CD4-positive, alpha-beta memory T cell (primary cell): Measurements from ENCODE around the gene MCCD1. TPM values are rescaled to one million over a fixed set of nuclear protein-coding genes. Genes with fewer than 3 reads are reported as not detected.

Experiments used
- CTCF ChIA-PET: fragments of 350-600 bp; sonication (Branson Sonifier 250); formaldehyde crosslinking; loops from one replicate; lab custom pipeline; 2021; ENCODE audit warnings: inconsistent platforms; ENCODE audit not compliant: partially characterized antibody; lab: Charles Lee
- POLR2A ChIA-PET: fragments of 350-600 bp; sonication (Branson Sonifier 250); formaldehyde crosslinking; loops from one replicate; lab custom pipeline; 2021; ENCODE audit not compliant: partially characterized antibody; lab: Charles Lee
- DNase-seq, 5 donors: peaks; one replicate each; pipeline versions ENCODE4 v3.0.0 to v3.0.0-alpha.2; 2020 to 2022; ENCODE audit warnings: mixed read lengths in 1 of 5
- H3K27ac ChIP-seq: one replicate; pipeline ENCODE4 v1.7.0; 2013; ENCODE audit warnings: low read depth, low read length
- H3K27me3 ChIP-seq: 2 replicates; pipeline ENCODE4 v1.7.0; 2013; ENCODE audit warnings: mild to moderate bottlenecking, low read length, moderate library complexity; ENCODE audit not compliant: insufficient read depth
- H3K36me3 ChIP-seq: 2 replicates; pipeline ENCODE4 v1.7.0; 2013; ENCODE audit warnings: mild to moderate bottlenecking, low read length, moderate library complexity; ENCODE audit not compliant: insufficient read depth
- H3K4me1 ChIP-seq: 2 replicates; pipeline ENCODE4 v1.7.0; 2013; ENCODE audit warnings: mild to moderate bottlenecking, low read length, moderate library complexity; ENCODE audit not compliant: insufficient read depth
- H3K4me3 ChIP-seq, 2 donors: one replicate each; pipeline ENCODE4 v1.7.0; 2013; ENCODE audit warnings: low read length in 2 of 2, mild to moderate bottlenecking in 1 of 2
- H3K9me3 ChIP-seq, 2 donors: one replicate each; pipeline ENCODE4 v1.7.0; 2013; ENCODE audit warnings: low read length in 2 of 2, control low read depth in 1 of 2; ENCODE audit not compliant: control insufficient read depth in 1 of 2
- H3K27ac Mint-ChIP-seq, 7 donors: one replicate each; pipeline ENCODE4 v1.8.0; 2020 to 2021; ENCODE audit warnings: mixed read lengths in 7 of 7, mild to moderate bottlenecking in 6 of 7, inconsistent platforms in 3 of 7, moderate library complexity in 3 of 7
- H3K27me3 Mint-ChIP-seq, 2 donors: one replicate each; pipeline ENCODE4 v1.8.0; 2020 to 2021; ENCODE audit warnings: mixed read lengths in 2 of 2
- H3K36me3 Mint-ChIP-seq, 2 donors: one replicate each; pipeline ENCODE4 v1.8.0; 2020 to 2021; ENCODE audit warnings: mixed read lengths in 2 of 2, inconsistent platforms in 1 of 2, mild to moderate bottlenecking in 1 of 2
- H3K4me1 Mint-ChIP-seq, 4 donors: one replicate each; pipeline ENCODE4 v1.8.0; 2020 to 2021; ENCODE audit warnings: mixed read lengths in 4 of 4, mild to moderate bottlenecking in 1 of 4
- H3K4me3 Mint-ChIP-seq, 8 donors: one replicate each; pipeline ENCODE4 v1.8.0; 2020 to 2021; ENCODE audit warnings: mixed read lengths in 8 of 8, mild to moderate bottlenecking in 7 of 8, moderate library complexity in 6 of 8, inconsistent platforms in 3 of 8
- H3K9me3 Mint-ChIP-seq, 8 donors: one replicate each; pipeline ENCODE4 v1.8.0; 2020 to 2021; ENCODE audit warnings: mixed read lengths in 8 of 8, mild to moderate bottlenecking in 5 of 8, inconsistent platforms in 3 of 8, moderate library complexity in 1 of 8
- intact Hi-C: fragments of 100-400 bp; cut with micrococcal nuclease; formaldehyde crosslinking; loops from one replicate; pipeline ENCODE4 v1.15.1; 2023
- polyA plus RNA-seq, 2 donors: library from polyadenylated mRNA; unstranded; fragments of 300-500 nt; fragmentation: Illumina TruSeq; gene quantifications; one replicate each; pipeline ENCODE4 v1.2.3, GENCODE V29; 2021
- total RNA-seq, 2 experiments: library from RNA; stranded (reverse); gene quantifications; one replicate each; pipeline ENCODE4 v1.2.3, GENCODE V29; 2021

The MCCD1 gene
- total and polyA plus RNA-seq, 4 experiments from 2014 or later: not detected

DNA sequence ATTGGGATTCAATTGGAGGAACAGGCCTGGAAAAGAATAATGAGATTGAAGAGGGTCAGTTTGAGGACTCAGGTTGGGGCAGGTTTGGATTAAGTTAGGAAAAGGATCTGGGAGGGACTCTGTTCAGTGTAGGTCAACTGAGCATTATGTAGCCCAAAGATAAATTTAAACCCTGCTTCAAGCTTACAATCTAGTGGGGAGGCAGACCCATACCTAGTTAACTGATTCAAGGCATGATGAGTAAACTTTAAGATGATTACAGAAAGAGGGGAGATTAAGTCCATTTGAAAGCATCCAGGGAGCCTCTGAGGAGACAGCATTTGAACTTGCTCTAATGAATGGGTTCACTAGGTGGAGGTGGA, 31.9 kb downstream of the MCCD1 start:
- DNase-seq: no peak
- CTCF ChIA-PET: interaction anchor here (2.8 to 35.1 kb wide), 3 partner anchors 9 to 38 kb away, joined by 13 to 1152 read pairs (median 595); partner anchors contain the start of genes LST1, LTB, NCR3 and TNF
- H3K9me3 Mint-ChIP-seq: peaks cover 0 to 2% (median 0%) of the 10 kb centered on the region in 8 donors
- intact Hi-C loops: loop anchor here (1.0 kb wide), 1 partner anchor 12 kb away; the partner anchor contains the start of gene LTA
- H3K27me3 ChIP-seq: no peaks in the 10 kb centered on the region
- H3K27ac ChIP-seq: peak overlapping the region; percentile 58
- peak overlapping the region in 7 of 8 donors; percentile 25 to 90 (median 85) for H3K4me3 Mint-ChIP-seq
- H3K4me1 ChIP-seq: peaks cover 92% of the 10 kb centered on the region
- POLR2A ChIA-PET: interaction anchor here (0.7 to 52.5 kb wide), 5 partner anchors 11 to 22 kb away, joined by 3 to 3597 read pairs (median 29); partner anchors contain the start of genes ATP6V1G2, DDX39B, LST1 and LTA
- H3K4me1 Mint-ChIP-seq: peaks cover 54 to 92% (median 70%) of the 10 kb centered on the region in 4 donors
- H3K9me3 ChIP-seq: no peaks in the 10 kb centered on the region
- no peaks in the 10 kb centered on the region for H3K27me3 Mint-ChIP-seq
- H3K36me3 Mint-ChIP-seq: peaks cover 28 to 30% of the 10 kb centered on the region in 2 donors
- no peak overlapping the region for H3K4me3 ChIP-seq
- peak overlapping the region; percentile 72 to 99 (median 95) for H3K27ac Mint-ChIP-seq
- no peaks in the 10 kb centered on the region for H3K36me3 ChIP-seq

DNA sequence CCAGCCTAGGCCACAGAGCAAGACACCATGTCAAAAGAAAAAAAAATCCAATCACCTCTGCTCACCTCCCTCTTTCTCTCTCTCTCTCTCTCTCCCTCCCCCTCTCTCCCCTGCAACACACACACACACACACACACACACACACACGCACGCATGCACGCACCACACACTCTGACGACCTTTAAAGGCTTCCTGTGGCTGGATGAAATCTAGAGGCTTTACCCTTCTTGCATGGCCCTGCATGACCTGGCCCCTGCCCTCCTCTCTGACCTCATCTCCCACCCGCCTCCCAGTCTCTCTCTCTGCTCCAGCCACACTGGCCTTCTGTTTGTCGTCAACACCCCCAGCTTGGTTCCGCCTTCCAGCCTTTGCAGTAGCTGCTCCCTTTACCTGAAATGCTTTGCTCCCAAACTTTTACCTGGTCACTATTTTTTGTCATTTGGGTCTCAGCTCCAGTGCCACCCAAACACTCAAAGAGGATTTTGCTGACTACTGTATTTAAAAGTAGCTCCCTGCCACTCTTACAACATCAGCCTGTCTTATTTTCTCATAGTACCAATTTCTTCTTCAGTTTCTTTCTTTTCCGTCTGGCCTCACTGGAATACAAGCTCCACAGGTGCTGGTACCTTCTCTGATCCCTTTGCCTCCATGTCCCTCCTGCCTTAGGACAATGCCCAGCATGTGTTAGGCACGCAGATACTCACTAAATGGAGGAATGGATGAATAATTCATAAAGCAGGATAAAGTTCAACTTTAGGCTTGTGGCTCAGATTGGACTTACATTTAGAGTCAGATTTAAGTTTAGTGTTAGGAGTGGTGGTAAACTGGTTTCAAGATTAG, 39.0 kb downstream of the MCCD1 start:
- H3K36me3 Mint-ChIP-seq: peaks cover 20 to 26% of the 10 kb centered on the region in 2 donors
- DNase-seq: peak in 4 of 5 donors; percentile 37 to 56 (median 45)
- peaks cover 53 to 87% (median 68%) of the 10 kb centered on the region in 4 donors for H3K4me1 Mint-ChIP-seq
- H3K9me3 Mint-ChIP-seq: peaks cover 0 to 9% (median 0%) of the 10 kb centered on the region in 8 donors
- Histone ChIP-seq H3K36me3 (no peaks in the 10 kb centered on the region), H3K27ac (peak overlapping the region; percentile 79), H3K9me3 (no peaks in the 10 kb centered on the region), H3K4me3 (no peak overlapping the region), H3K27me3 (no peaks in the 10 kb centered on the region), H3K4me1 (peaks cover 90% of the 10 kb centered on the region)
- H3K27me3 Mint-ChIP-seq: no peaks in the 10 kb centered on the region
- intact Hi-C loops: loop anchor here (1.0 kb wide), 2 partner anchors 8 to 9 kb away; no protein-coding TSS in a partner anchor
- ChIA-PET CTCF (interaction anchor here (0.9 to 35.1 kb wide), 7 partner anchors 9 to 75 kb away, joined by 3 to 1152 read pairs (median 4); partner anchors contain the start of genes LTB and NCR3), POLR2A (interaction anchor here (0.8 to 52.5 kb wide), 4 partner anchors 4 to 86 kb away, joined by 3 to 3597 read pairs (median 1800); partner anchors contain the start of genes ATP6V1G2, BAG6, DDX39B and LST1)
- peak overlapping the region; percentile 48 to 83 (median 72) for H3K4me3 Mint-ChIP-seq
- H3K27ac Mint-ChIP-seq: peak overlapping the region; percentile 95 to 99 (median 98)

DNA sequence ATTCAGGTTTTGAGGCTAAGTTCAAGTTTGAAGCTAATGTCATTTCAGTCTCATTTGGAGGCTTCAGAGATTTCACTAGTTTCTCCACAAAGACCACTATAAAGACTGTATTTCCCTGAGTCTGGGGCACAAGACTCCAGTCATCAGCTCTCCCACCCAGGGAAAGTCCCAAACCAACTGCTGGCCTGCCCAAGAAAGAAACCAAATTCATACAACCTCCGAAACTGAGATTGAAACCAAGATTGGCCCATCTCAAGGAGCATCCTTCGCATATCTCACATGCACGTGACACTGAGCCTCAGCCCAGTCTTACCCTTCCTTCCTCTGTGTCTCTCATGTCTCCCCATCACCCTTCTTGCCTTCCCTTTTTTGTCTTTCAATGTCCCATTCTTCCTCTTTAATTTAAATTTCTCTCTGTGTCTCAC, 39.8 kb downstream of the MCCD1 start:
- Histone ChIP-seq H3K9me3 (no peaks in the 10 kb centered on the region), H3K36me3 (no peaks in the 10 kb centered on the region), H3K27me3 (no peaks in the 10 kb centered on the region), H3K27ac (peak overlapping the region; percentile 79), H3K4me1 (peaks cover 90% of the 10 kb centered on the region), H3K4me3 (no peak overlapping the region)
- DNase-seq: peak; percentile 81 to 93 (median 83)
- Mint-ChIP-seq H3K4me3 (peak overlapping the region; percentile 7 to 83 (median 72)), H3K9me3 (peaks cover 0 to 9% (median 0%) of the 10 kb centered on the region in 8 donors), H3K4me1 (peaks cover 58 to 87% (median 72%) of the 10 kb centered on the region in 4 donors), H3K36me3 (peaks cover 16 to 27% of the 10 kb centered on the region in 2 donors), H3K27me3 (no peaks in the 10 kb centered on the region), H3K27ac (peak overlapping the region; percentile 95 to 99 (median 98))
- intact Hi-C loops: loop anchor here (1.0 kb wide), 2 partner anchors 8 to 9 kb away; no protein-coding TSS in a partner anchor
- ChIA-PET CTCF (interaction anchor here (1.1 to 35.1 kb wide), 7 partner anchors 9 to 75 kb away, joined by 3 to 1152 read pairs (median 10); partner anchors contain the start of genes LTB and NCR3), POLR2A (interaction anchor here (0.8 to 52.5 kb wide), 4 partner anchors 5 to 85 kb away, joined by 3 to 3597 read pairs (median 1800); partner anchors contain the start of genes ATP6V1G2, BAG6, DDX39B and LST1)

DNA sequence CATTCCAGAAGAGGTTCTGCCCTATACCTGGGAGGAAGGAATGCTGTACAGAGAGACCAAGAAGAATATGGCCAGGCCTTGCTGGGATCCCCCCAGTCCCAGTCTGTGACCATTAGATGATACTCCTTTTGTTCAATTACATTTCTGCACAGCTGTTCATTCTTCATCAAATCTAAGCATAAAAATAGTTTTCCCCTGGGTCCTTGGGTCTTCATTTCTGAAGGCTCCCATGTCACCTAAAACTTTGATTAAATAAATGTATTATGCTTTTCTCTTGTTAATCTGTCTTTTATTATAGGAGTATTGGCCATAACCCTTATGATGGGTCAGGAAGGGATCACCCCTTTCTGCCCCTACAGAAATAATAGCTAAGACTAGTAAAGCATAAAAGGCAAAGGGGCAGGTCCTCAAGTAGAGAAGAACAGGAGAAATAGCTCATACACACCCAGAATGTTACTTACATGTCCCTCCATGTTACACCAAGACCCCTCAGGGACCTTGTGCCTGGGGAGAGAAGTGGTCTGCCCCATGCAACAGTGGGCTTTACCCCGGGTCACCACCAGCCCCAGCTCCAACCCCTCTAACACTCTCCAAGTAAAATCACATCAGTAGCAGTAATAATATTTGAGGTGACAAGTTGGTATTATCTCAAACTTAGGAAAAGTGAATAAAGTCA, 41.2 kb downstream of the MCCD1 start:
- Histone ChIP-seq H3K27me3 (no peaks in the 10 kb centered on the region), H3K36me3 (no peaks in the 10 kb centered on the region), H3K4me1 (peaks cover 95% of the 10 kb centered on the region), H3K9me3 (no peaks in the 10 kb centered on the region), H3K27ac (peak overlapping the region; percentile 79), H3K4me3 (no peak overlapping the region)
- ChIA-PET CTCF (interaction anchor here (1.6 to 35.1 kb wide), 5 partner anchors 11 to 75 kb away, joined by 3 to 1152 read pairs (median 43); partner anchors contain the start of genes LTB and NCR3), POLR2A (interaction anchor here (1.7 to 52.5 kb wide), 3 partner anchors 7 to 82 kb away, joined by 6 to 3597 read pairs (median 3597); partner anchors contain the start of genes ATP6V1G2, BAG6, DDX39B and LST1)
- Mint-ChIP-seq H3K9me3 (peaks cover 0 to 9% (median 0%) of the 10 kb centered on the region in 8 donors), H3K36me3 (peaks cover 6 to 26% of the 10 kb centered on the region in 2 donors), H3K4me3 (peak overlapping the region in 5 of 8 donors; percentile 1 to 67 (median 47)), H3K4me1 (peaks cover 64 to 90% (median 78%) of the 10 kb centered on the region in 4 donors), H3K27me3 (no peaks in the 10 kb centered on the region), H3K27ac (peak overlapping the region; percentile 87 to 99 (median 97))
- intact Hi-C loops: no loop called here
- peak in 1 of 5 donors; percentile 1 for DNase-seq

DNA sequence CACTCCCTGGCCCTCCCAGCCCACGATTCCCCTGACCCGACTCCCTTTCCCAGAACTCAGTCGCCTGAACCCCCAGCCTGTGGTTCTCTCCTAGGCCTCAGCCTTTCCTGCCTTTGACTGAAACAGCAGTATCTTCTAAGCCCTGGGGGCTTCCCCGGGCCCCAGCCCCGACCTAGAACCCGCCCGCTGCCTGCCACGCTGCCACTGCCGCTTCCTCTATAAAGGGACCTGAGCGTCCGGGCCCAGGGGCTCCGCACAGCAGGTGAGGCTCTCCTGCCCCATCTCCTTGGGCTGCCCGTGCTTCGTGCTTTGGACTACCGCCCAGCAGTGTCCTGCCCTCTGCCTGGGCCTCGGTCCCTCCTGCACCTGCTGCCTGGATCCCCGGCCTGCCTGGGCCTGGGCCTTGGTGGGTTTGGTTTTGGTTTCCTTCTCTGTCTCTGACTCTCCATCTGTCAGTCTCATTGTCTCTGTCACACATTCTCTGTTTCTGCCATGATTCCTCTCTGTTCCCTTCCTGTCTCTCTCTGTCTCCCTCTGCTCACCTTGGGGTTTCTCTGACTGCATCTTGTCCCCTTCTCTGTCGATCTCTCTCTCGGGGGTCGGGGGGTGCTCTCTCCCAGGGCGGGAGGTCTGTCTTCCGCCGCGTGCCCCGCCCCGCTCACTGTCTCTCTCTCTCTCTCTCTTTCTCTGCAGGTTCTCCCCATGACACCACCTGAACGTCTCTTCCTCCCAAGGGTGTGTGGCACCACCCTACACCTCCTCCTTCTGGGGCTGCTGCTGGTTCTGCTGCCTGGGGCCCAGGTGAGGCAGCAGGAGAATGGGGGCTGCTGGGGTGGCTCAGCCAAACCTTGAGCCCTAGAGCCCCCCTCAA, 43.5 kb downstream of the MCCD1 start, which contains the start of gene LTA:
LTA (plus strand) TSS at position 249 of the 871 bp plus-strand sequence; CDS start at position 703, 454 bp downstream.
- H3K4me1 Mint-ChIP-seq: peaks cover 68 to 100% (median 79%) of the 10 kb centered on the region in 4 donors
- DNase-seq: peak; percentile 78 to 90 (median 81)
- Histone ChIP-seq H3K4me3 (peak within 1 kb of the TSS; percentile 39 to 62), H3K27me3 (no peaks in the 10 kb centered on the region), H3K36me3 (peaks cover 3% of the 10 kb centered on the region), H3K27ac (peak within 1 kb of the TSS; percentile 83), H3K9me3 (no peaks in the 10 kb centered on the region), H3K4me1 (peaks cover 83% of the 10 kb centered on the region)
- H3K9me3 Mint-ChIP-seq: peaks cover 0 to 7% (median 0%) of the 10 kb centered on the region in 8 donors
- peak within 1 kb of the TSS; percentile 96 to 100 (median 99) for H3K27ac Mint-ChIP-seq
- H3K36me3 Mint-ChIP-seq: peaks cover 15 to 42% of the 10 kb centered on the region in 2 donors
- H3K27me3 Mint-ChIP-seq: no peaks in the 10 kb centered on the region
- CTCF ChIA-PET: interaction anchor here (1.0 to 35.1 kb wide), 6 partner anchors 9 to 26 kb away, joined by 4 to 1152 read pairs (median 324); partner anchors contain the start of genes ATP6V1G2, LST1, LTB and NCR3
- peak within 1 kb of the TSS; percentile 88 to 100 (median 99) for H3K4me3 Mint-ChIP-seq
- intact Hi-C loops: loop anchor here (1.0 kb wide), 3 partner anchors 8 to 30 kb away; partner anchors contain the start of gene DDX39B
- POLR2A ChIA-PET: interaction anchor here (1.1 to 52.5 kb wide), 3 partner anchors 9 to 77 kb away, joined by 3 to 3597 read pairs (median 3597); partner anchors contain the start of genes ATP6V1G2, DDX39B, LST1 and LTA
